ENCODE results near the gene EFEMP1.

DNA sequence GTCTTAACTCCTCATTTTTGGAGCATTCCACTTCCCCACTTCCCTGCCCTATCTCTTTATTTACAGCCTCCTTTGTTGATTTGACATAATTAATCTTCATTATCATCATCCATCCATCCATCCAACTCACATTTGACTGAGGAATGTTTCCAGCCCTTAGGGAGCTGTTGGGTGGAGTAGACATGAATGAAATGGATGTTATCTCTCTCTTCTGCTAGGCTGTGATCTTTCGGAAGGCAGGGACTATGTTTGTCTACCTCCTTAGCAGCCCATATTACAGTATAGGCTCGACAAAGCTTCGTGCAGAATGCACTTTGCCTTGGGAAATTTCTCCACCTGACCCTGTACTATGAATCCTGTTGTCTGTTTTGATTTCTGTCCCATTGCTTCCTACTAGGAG is 7.7 kb upstream of the EFEMP1 start:
- TF ChIP-seq, protein P1, sequence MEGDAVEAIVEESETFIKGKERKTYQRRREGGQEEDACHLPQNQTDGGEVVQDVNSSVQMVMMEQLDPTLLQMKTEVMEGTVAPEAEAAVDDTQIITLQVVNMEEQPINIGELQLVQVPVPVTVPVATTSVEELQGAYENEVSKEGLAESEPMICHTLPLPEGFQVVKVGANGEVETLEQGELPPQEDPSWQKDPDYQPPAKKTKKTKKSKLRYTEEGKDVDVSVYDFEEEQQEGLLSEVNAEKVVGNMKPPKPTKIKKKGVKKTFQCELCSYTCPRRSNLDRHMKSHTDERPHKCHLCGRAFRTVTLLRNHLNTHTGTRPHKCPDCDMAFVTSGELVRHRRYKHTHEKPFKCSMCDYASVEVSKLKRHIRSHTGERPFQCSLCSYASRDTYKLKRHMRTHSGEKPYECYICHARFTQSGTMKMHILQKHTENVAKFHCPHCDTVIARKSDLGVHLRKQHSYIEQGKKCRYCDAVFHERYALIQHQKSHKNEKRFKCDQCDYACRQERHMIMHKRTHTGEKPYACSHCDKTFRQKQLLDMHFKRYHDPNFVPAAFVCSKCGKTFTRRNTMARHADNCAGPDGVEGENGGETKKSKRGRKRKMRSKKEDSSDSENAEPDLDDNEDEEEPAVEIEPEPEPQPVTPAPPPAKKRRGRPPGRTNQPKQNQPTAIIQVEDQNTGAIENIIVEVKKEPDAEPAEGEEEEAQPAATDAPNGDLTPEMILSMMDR (IDR thresholded peaks at IDR 0.05), result no peak
- no peak for TF ChIP-seq POLR2A (IDR thresholded peaks at IDR 0.05)
